ENCODE measurements around the gene TOPORS. TPM values are rescaled to one million over a fixed set of nuclear protein-coding genes. Genes with fewer than 3 reads are reported as not detected.

The TOPORS gene
- polyA plus RNA-seq, 1 of the 3 experiments (the other 2 are of a cell fraction), result 4.9 TPM

GRCh38 chr9:32554591-32554990, 2.2 kb upstream of the TOPORS start:
- H3F3A ChIP-seq (replicated peaks; ENCODE audit: insufficient read depth), result peaks cover 22% of the 10 kb centered on the region
- no peak overlapping the region for H3K4me3 ChIP-seq (ENCODE audit: low read depth in 2 of 2, low read length in 1 of 2)
- no peak for DNase-seq
- peaks cover 0 to 2% of the 10 kb centered on the region in 2 experiments; a peak in 2 of 4 replicates for H3K4me1 ChIP-seq (ENCODE audit: control insufficient read depth in 1 of 2, insufficient read depth in 2 of 2, low read depth in 1 of 2, low read length in 1 of 2)
- no peaks in the 10 kb centered on the region for H3K9me2 ChIP-seq
- CTCF ChIA-PET, result interaction anchor here (0.6 to 3.3 kb wide), 3 partner anchors 26 to 176 kb away, joined by 3 to 19 read pairs (median 8); no protein-coding TSS in a partner anchor
- H3K4me2 ChIP-seq, result no peak overlapping the region
- peaks cover 9% of the 10 kb centered on the region for H4K20me1 ChIP-seq (ENCODE audit: insufficient read depth)
- H3K27ac ChIP-seq (ENCODE audit: low read depth in 2 of 2, low read length in 1 of 2), result no peak overlapping the region
- H2AFZ ChIP-seq (ENCODE audit: low read depth), result no peak overlapping the region
- POLR2A ChIA-PET, result no interaction called here
- peaks cover 61% of the 10 kb centered on the region for H3K79me2 ChIP-seq (ENCODE audit: insufficient read depth)
- no peaks in the 10 kb centered on the region for H3K27me3 ChIP-seq (ENCODE audit: insufficient read depth)
- no peak overlapping the region for H3K9ac ChIP-seq
- TF ChIP-seq ZBTB33 (IDR thresholded peaks at IDR 0.05; ENCODE audit: borderline replicate concordance, low read depth), result no peak
- TF ChIP-seq GABPA (IDR thresholded peaks at IDR 0.05; ENCODE audit: low read depth), result no peak
- TF ChIP-seq CTCF (IDR thresholded peaks at IDR 0.05), result no peak
- no peak for TF ChIP-seq TEAD4 (IDR thresholded peaks at IDR 0.05; ENCODE audit: borderline replicate concordance, insufficient read depth)
- no peak for TF ChIP-seq RAD21 (IDR thresholded peaks at IDR 0.05; ENCODE audit: low read length)
- TF ChIP-seq POLR2AphosphoS5 (IDR thresholded peaks at IDR 0.05; ENCODE audit: low read depth, low read length), result no peak
- TF ChIP-seq ELF1 (IDR thresholded peaks at IDR 0.05), result no peak
- no peak for TF ChIP-seq USF1 (IDR thresholded peaks at IDR 0.05; ENCODE audit: borderline replicate concordance, low read depth)
- TF ChIP-seq REST (IDR thresholded peaks at IDR 0.05; ENCODE audit: low read depth, low read length), result no peak
- no peak for TF ChIP-seq RCOR1 (IDR thresholded peaks at IDR 0.05; ENCODE audit: low read length)
- no peak for TF ChIP-seq MEF2A (IDR thresholded peaks at IDR 0.05; ENCODE audit: borderline replicate concordance, low read depth)
- TF ChIP-seq EZH2phosphoT487 (IDR thresholded peaks at IDR 0.05; ENCODE audit: borderline replicate concordance, low read depth), result no peak
- no peak for TF ChIP-seq JUND (IDR thresholded peaks at IDR 0.05)
- no peak for TF ChIP-seq YY1 (IDR thresholded peaks at IDR 0.05; ENCODE audit: low read depth)
- TF ChIP-seq TAF1 (IDR thresholded peaks at IDR 0.05; ENCODE audit: borderline replicate concordance, low read depth, low read length), result no peak
- TF ChIP-seq TCF12 (IDR thresholded peaks at IDR 0.05), result no peak
- no peak for TF ChIP-seq RXRA (IDR thresholded peaks at IDR 0.05; ENCODE audit: borderline replicate concordance, low read depth)
- H3K9me3 ChIP-seq, result no peaks in the 10 kb centered on the region
- peaks cover 3 to 5% of the 10 kb centered on the region in 2 experiments for H3K36me3 ChIP-seq (replicated peaks in 1 of 2; ENCODE audit: control insufficient read depth in 1 of 2, insufficient read depth in 2 of 2, low read length in 1 of 2)

All from SK-N-SH (cell line).